T-helper 2 cell treated with Interferon-gamma antibody and Interleukin-4, amounts not matched to agents 100 ng/mL and 5 ng/mL, for 36 hours (primary cell): Measurements from ENCODE around the gene DPPA5. TPM values are rescaled to one million over a fixed set of nuclear protein-coding genes. Genes with fewer than 3 reads are reported as not detected.

Experiments
- intact Hi-C: fragments of 100-400 bp; cut with micrococcal nuclease; formaldehyde crosslinking; loops from one replicate; pipeline ENCODE4 v1.15.1; 2023
- total RNA-seq: library from RNA; stranded (reverse); gene quantifications from 2 replicates; pipeline ENCODE4 v1.2.3, GENCODE V29; 2022

The DPPA5 gene
- total RNA-seq, 1 donor from 2014 or later, result not detected

DNA sequence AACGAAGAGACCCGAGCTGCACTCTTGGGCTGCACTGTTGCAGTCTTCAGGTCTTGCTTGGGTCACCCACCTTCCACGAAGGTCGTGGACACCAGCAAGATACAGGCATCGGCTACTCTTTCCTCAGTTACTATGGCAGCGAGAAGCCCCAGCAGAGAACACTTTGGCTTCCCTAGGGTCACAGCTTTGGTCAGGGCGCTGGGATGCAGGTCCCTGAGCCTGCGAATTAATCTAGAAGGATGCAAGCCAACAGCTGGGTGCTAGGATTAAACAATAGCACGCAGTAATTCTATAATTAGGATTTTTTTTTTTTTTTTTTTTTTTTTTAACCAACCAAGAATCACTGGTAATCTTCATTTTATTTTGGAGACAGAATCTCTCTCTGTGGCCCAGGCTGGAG lies 10.5 kb upstream of the DPPA5 start:
- intact Hi-C loops, result no loop called here

DNA sequence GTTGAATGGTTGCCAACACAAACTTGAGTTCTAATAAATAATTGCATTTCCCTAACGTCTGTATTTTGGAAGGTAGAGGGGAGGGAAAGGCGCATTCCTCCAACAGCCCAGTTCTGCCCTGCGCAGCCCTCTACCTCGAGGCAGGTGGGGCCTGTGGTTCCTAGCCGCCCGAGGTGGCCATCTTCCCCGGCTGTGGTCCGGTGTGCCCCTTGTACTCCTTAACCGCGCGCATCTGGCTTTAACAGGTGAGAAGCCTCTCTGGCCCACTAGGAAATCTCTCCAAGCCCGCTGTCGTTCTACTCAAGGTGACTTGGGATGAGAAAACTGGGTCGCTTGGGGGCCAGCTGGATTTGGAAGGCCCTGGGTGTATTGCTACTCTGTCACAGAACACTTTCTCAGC lies 10.0 kb upstream of the DPPA5 start:
- intact Hi-C loops, result no loop called here

DNA sequence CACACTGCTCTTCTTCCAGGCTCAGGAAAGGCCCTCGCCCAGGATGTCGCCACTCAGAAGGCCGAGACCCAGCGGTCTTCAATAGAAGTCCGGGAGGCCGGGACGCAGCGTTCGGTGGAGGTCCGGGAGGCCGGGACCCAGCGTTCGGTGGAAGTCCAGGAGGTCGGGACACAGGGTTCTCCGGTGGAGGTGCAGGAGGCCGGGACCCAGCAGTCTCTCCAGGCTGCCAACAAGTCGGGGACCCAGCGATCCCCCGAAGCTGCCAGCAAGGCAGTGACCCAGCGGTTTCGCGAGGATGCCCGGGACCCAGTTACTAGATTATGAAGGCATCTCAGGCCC lies 9.4 kb upstream of the DPPA5 start:
- intact Hi-C loops, result no loop called here

DNA sequence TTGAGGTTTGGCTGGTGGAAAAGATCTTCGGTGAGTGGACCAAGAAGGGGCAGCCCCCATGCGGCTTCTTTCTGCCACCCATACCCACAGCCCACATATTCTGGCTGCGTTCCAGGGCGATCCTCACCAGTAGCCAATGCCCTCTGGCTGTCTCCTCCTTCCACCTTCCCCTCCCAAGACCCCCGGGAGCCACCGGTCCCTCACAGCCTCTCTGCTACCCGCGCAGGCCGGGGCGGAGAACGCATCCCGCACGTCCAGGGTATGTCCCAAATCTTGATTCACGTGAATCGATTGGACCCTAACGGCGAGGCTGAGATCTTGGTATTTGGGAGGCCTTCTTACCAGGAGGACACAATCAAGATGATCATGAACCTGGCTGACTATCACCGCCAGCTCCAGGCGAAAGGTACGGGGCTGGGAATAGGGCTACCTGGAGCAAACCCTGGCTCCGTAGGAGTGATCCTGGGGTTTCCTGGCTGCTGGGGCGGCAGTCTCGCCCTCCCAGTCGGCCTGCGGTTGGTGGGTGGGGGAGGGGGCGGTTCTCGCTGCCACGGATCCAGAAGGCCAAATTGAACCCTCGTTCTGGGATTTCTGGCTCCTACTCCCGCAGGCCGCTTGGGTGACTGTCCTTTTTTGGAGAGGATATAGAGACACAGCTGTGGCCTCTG lies 8.9 kb upstream of the DPPA5 start:
- intact Hi-C loops, result no loop called here

DNA sequence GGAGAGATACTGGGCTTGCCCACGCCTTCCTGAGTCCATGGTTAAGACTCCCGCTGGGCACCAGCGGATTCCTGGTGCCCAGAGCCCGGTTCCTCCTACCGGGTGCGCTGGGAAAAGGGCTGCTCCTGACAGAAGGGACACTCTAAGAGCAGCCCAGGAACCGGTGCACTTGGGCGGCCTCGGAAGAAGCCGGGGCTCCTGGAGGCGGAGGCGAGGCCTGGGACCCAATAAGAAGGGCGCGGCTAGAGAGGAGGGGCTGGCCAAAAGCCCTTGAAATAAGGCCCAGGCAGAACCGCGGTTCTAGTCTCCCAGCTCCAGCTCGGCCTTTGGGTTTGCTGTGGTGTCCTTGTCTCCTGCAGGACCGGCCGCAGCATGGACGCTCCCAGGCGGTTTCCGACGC lies 8.3 kb upstream of the DPPA5 start, which contains the start of gene KHDC3L:
TSS of gene KHDC3L (plus strand) at position 301 of the 400 bp plus-strand sequence. CDS start at position 373, 72 bp downstream.
- intact Hi-C loops, result no loop called here

DNA sequence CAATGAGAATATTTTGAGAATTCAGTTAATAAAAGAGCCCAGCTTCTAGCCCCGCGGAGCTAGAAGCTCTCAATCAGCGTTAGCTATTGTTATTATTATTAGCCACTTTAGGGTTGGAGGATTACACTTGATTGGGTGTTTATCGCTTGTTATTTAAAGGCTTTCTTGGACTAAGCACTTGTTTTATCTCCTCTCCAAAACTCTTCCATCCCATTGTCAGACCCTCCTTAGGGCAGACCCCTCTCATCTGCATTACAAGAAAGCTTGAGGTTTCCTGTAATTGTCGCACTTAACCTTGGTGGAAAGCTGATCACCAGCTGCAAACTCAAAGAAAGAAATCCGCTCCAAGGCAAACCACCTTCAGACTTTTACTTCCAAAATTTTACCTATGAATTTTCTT lies 4.8 kb downstream of the DPPA5 start:
- intact Hi-C loops, result no loop called here

- intact Hi-C loops, result no loop called here
These were observed 5.4 kb downstream of the DPPA5 start for GRCh38 chr6:73348550-73349204.

DNA sequence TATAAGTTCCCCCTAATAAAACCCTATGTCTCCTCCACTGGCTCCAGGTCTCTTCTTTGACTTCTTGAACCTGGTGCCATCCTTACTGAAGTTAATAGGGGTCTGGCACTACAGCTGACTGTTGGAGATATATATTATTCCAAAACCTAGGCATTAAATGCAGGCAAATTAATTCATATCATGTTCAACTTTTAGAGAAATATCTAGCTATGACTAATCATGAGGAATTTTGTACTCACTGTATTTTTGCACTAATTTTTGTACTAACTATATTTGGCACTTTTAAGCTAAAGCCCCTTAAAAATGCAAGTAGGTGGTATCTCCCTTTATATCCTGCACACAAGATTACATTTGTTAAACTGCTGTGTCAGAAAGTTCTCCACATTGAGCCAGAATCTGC lies 10.9 kb downstream of the DPPA5 start:
- intact Hi-C loops, result no loop called here

DNA sequence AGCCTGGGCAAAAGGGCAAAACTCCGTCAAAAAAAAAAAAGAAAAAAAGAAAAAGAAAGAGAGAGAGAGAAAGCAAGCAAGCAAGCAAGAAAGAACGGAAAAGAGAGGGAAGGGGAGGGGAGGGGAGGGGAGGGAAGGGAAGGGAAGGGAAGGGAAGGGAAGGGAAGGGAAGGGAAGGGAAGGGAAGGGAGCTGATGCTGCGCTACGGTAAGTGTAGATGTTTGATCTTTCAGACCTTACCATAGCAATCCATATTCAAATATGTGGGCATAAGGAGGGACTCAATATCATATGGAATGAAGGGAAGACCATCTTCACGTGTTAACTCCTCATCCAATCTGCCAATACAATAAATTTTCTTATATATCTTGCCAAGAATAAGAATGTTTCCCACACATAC lies 11.9 kb downstream of the DPPA5 start:
- intact Hi-C loops, result no loop called here

- intact Hi-C loops, result no loop called here
These were observed 12.7 kb downstream of the DPPA5 start for GRCh38 chr6:73341335-73341734.

DNA sequence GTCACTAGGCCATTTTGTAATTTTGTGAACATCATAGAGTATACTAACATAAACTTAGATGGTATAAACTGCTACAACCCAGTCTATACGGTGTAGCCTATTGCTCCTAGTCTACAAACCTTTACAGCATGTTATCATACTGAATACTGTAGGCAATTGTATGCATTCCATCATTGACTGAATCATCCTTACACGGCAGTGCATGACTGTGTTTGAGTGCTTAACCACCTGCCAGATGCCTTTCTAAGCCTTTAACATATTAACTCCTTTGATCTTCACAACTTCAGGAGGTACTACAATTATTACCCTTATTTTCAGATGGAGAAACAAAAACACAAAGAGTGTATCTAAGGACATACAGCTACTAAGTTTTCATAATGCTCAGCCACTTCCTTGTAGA lies 14.0 kb downstream of the DPPA5 start:
- intact Hi-C loops, result no loop called here

GRCh38 chr6:73339340-73339739 lies 14.7 kb downstream of the DPPA5 start:
- intact Hi-C loops, result no loop called here

GRCh38 chr6:73329201-73329600 lies 24.9 kb downstream of the DPPA5 start:
- intact Hi-C loops, result loop anchor here (5.0 kb wide), 2 partner anchors 147 to 712 kb away; no protein-coding TSS in a partner anchor

- intact Hi-C loops, result loop anchor here (5.0 kb wide), 2 partner anchors 146 to 711 kb away; no protein-coding TSS in a partner anchor
These were observed 25.3 kb downstream of the DPPA5 start for GRCh38 chr6:73328790-73329189.

DNA sequence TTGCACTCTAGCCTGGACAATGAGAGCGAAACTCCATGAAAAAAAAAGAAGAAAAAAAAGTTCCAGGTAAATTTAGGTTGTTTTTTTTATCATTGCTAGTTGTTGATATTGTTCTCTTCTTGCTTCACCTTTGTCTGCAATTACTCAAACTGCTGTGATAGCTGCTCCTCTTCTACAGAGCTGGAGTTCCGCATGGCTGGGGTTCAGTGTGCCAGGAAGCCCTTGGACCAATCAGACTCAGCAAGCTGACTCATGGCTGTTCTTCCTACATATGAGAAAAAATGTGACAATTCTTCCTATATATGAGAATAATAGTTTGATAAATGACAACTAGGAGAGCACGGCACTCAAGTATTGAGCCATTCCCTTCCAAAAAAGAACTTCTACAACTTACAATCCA lies 28.4 kb downstream of the DPPA5 start:
- intact Hi-C loops, result loop anchor here (1.0 to 5.0 kb wide), 5 partner anchors 40 to 913 kb away; no protein-coding TSS in a partner anchor

DNA sequence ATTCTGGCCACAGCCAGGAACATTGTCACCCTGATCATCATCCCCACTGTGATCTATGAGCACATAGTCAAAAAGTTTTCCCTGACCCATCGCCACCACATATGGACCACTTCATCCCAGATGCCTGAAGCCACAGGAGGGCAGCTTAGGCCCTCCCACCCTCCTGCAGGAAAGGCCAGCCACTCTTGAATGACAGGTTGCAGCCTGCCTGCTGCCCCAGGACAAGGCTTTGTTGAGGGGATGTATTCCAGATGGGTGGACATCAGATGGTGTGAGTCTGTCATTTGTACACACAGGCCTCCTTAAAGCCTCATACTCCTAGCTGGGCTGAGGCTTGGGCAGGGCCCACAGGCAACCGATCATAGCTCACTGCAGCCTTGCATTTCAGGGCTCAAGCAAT lies 30.8 kb downstream of the DPPA5 start:
- intact Hi-C loops, result no loop called here

- intact Hi-C loops, result loop anchor here (5.0 kb wide), 1 partner anchor 693 kb away; the partner anchor contains the start of gene KCNQ5
These were observed 39.2 kb downstream of the DPPA5 start for GRCh38 chr6:73314577-73315492.

- intact Hi-C loops, result loop anchor here (5.0 kb wide), 1 partner anchor 688 kb away; the partner anchor contains the start of gene KCNQ5
These were observed 43.6 kb downstream of the DPPA5 start for GRCh38 chr6:73310503-73310845.

DNA sequence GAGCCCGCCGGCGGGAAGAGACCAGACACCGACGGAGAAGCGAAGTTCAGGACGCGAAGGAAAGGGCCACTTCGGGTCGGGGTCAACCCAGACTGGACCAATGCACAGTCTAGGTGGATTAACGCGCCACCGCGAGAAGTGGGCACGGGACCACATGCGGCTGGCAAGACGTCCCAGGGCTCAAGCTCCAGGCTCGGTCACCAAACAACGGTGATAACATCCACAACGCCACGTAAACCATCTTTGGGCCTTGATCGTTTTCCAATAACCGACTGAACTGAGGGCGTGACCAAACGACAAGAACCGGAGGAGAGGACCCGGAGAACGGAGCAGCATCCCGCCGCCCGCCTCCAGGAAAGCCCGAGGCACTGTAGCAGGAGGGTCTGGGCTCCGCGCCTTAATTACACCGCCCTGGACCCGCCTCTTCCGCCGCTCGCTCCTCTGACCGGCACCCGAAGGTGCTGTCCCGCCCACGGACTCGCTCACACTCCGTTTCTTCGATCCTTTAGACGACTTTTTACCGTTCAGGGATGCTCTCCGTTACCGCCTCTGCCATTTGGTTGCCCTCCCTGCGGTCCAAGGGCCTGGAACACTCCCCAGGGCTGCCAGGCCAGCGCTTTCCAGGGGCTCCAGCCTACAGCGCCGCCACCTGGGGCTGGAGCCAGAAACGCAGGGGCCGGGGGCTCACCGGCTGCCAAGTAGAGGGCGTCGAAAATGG lies 44.1 kb downstream of the DPPA5 start:
- intact Hi-C loops, result loop anchor here (2.0 to 5.0 kb wide), 2 partner anchors 47 to 688 kb away; partner anchors contain the start of genes KCNQ5 and KHDC1

DNA sequence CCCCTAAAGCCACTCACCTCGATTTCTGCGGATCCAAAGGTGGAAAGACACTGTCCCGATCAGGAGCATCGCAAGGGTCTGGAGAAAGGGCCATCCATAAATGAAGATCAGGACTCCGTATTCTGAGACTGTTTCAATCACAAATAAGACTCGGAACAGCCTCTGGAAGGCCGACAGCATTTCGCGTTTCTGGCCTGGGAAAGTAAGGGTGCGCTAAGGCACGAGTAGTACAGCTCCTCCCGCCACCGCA lies 44.6 kb downstream of the DPPA5 start:
- intact Hi-C loops, result loop anchor here (2.0 kb wide), 1 partner anchor 47 kb away; the partner anchor contains the start of gene KHDC1
